Liver (tissue), 9 donors: ENCODE measurements around the gene CYP26C1. TPM values are rescaled to one million over a fixed set of nuclear protein-coding genes. Genes with fewer than 3 reads are reported as not detected.
A peak's percentile ranks its signal among the peaks of the same experiment; 100 is the strongest.

Source experiments
- DNase-seq: peaks from one replicate; pipeline ENCODE4 v3.0.0-alpha.2; 2017; ENCODE audit warnings: low spot score
- H3K27ac ChIP-seq, 2 donors: one replicate each; pipeline ENCODE4 v1.7.0; 2013; ENCODE audit warnings: inconsistent platforms in 2 of 2, low read length in 2 of 2, control low read depth in 1 of 2, low read depth in 1 of 2, mild to moderate bottlenecking in 1 of 2
- H3K27me3 ChIP-seq, 4 donors: one replicate each; pipeline versions ENCODE4 v1.6.1 to v1.7.0; 2013; ENCODE audit warnings: low read length in 3 of 4, inconsistent platforms in 1 of 4, mild to moderate bottlenecking in 1 of 4, moderate library complexity in 1 of 4; ENCODE audit not compliant: control insufficient read depth in 4 of 4, insufficient read depth in 4 of 4
- H3K36me3 ChIP-seq, 4 donors: one replicate each; pipeline versions ENCODE4 v1.6.1 to v1.7.0; 2013; ENCODE audit warnings: low read length in 3 of 4, mild to moderate bottlenecking in 3 of 4, low read depth in 1 of 4, moderate library complexity in 1 of 4; ENCODE audit not compliant: control insufficient read depth in 4 of 4, insufficient read depth in 3 of 4
- H3K4me1 ChIP-seq, 4 donors: one replicate each; pipeline versions ENCODE4 v1.6.1 to v1.7.0; 2013; ENCODE audit warnings: low read length in 3 of 4, mild to moderate bottlenecking in 3 of 4, moderate library complexity in 1 of 4; ENCODE audit not compliant: control insufficient read depth in 4 of 4, insufficient read depth in 4 of 4
- H3K4me3 ChIP-seq, 3 donors: one replicate each; pipeline versions ENCODE4 v1.6.1 to v1.7.0; 2013; ENCODE audit warnings: low read length in 3 of 3, control low read depth in 1 of 3, low read depth in 1 of 3, mild to moderate bottlenecking in 1 of 3
- H3K9ac ChIP-seq, 2 donors: one replicate each; pipeline ENCODE4 v1.7.0; 2013; ENCODE audit warnings: low read length in 2 of 2, mild to moderate bottlenecking in 2 of 2, moderate library complexity in 2 of 2, control low read depth in 1 of 2, low read depth in 1 of 2
- H3K9me3 ChIP-seq, 4 donors: one replicate each; pipeline versions ENCODE4 v1.6.1 to v1.7.0; 2013; ENCODE audit warnings: low read length in 3 of 4; ENCODE audit not compliant: control insufficient read depth in 4 of 4
- CTCF ChIP-seq: fragments of 150-350 bp; IDR thresholded peaks from 2 replicates; pipeline ENCODE4 v1.5.1; 2017; ENCODE audit warnings: improper control_type of control experiment, low read depth, low read length; ENCODE audit not compliant: missing input control
- EGR1 ChIP-seq, 2 donors: IDR thresholded peaks; 2 replicates each; pipeline ENCODE4 v1.6.1; 2016 to 2018; ENCODE audit warnings: antibody characterized with exemption in 2 of 2, low read depth in 2 of 2
- FOXA2 ChIP-seq: IDR thresholded peaks from 2 replicates; pipeline ENCODE4 v1.6.1; 2016; ENCODE audit warnings: antibody characterized with exemption
- GABPA ChIP-seq, 2 donors: IDR thresholded peaks in 1 of 2; conservative IDR thresholded peaks in 1 of 2; 2 replicates each; pipeline ENCODE4 v1.6.1; 2016; ENCODE audit warnings: antibody characterized with exemption in 2 of 2, mild to moderate bottlenecking in 1 of 2, moderate library complexity in 1 of 2
- HNF4A ChIP-seq, 2 donors: conservative IDR thresholded peaks; 2 replicates each; pipeline ENCODE4 v1.6.1; 2016; ENCODE audit warnings: antibody characterized with exemption in 2 of 2, mild to moderate bottlenecking in 2 of 2
- MAX ChIP-seq: IDR thresholded peaks from 2 replicates; pipeline ENCODE4 v1.6.1; 2016; ENCODE audit warnings: antibody characterized with exemption
- NR2F2 ChIP-seq: IDR thresholded peaks from 2 replicates; pipeline ENCODE4 v1.6.1; 2016; ENCODE audit warnings: antibody characterized with exemption
- RXRA ChIP-seq, 2 donors: IDR thresholded peaks; 2 replicates each; pipeline ENCODE4 v1.6.1; 2017 to 2018; ENCODE audit warnings: antibody characterized with exemption in 2 of 2, mild to moderate bottlenecking in 1 of 2
- SP1 ChIP-seq: IDR thresholded peaks from 2 replicates; pipeline ENCODE4 v1.6.1; 2018; ENCODE audit warnings: antibody characterized with exemption, mild to moderate bottlenecking
- WGBS: extraction: QIAGEN DNeasy Blood & Tissue Kit; methylation state at CpG from one replicate; pipeline ENCODE4 v1.1.7; 2013; 5-methylcytosine and 5-hydroxymethylcytosine counted together
- polyA plus RNA-seq, 2 donors: library from polyadenylated mRNA; stranded (reverse) in 1 of 2; unstranded in 1 of 2; fragments of 200-250 nt in 1 of 2; fragments of >200 nt in 1 of 2; fragmentation: Nextera tagmentation in 1 of 2; extraction: Ambion mirVana in 1 of 2; gene quantifications; one replicate each; pipeline versions ENCODE4 v1.2.1 to v1.2.3, GENCODE V29; 2013 to 2015
- total RNA-seq, 2 donors: library from RNA; depleted of rRNA; stranded (reverse); fragments of >200 nt; gene quantifications; one replicate each; pipeline ENCODE4 v1.2.3, GENCODE V29; 2014
- TF ChIP-seq, protein P1 (sequence below): IDR thresholded peaks from 2 replicates; pipeline ENCODE4 v1.6.1; 2016; ENCODE audit warnings: antibody characterized with exemption, mild to moderate bottlenecking
- donor health status: healthy.
- donor health status: healthy.
- donor health status: healthy.
- donor health status: healthy.
- donor health status: healthy.

CYP26C1 gene
- total and polyA plus RNA-seq, 4 donors: 0.09 to 0.25 TPM; not detected in 2

- Histone ChIP-seq H3K27ac (no peak overlapping the region), H3K36me3 (no peaks in the 10 kb centered on the region), H3K4me3 (no peak overlapping the region), H3K4me1 (peaks cover 17 to 53% (median 34%) of the 10 kb centered on the region in 4 donors), H3K9ac (no peak overlapping the region), H3K27me3 (peaks cover 4 to 17% (median 6%) of the 10 kb centered on the region in 4 donors), H3K9me3 (no peaks in the 10 kb centered on the region)
- WGBS: 76% methylated on average over 12 of the region's 12 CpGs
- no peak for DNase-seq
- no peak for TF ChIP-seq CTCF
Observed at GRCh38 chr10:93064874-93065660, 4.5 kb downstream of the CYP26C1 start.

- H3K4me1 ChIP-seq: peaks cover 17 to 45% (median 34%) of the 10 kb centered on the region in 4 donors
- H3K36me3 ChIP-seq: no peaks in the 10 kb centered on the region
- H3K4me3 ChIP-seq: peak overlapping the region in 1 of 3 donors; percentile 8
- H3K27me3 ChIP-seq: peaks cover 4 to 12% (median 6%) of the 10 kb centered on the region in 4 donors
- DNase-seq: no peak
- H3K9me3 ChIP-seq: no peaks in the 10 kb centered on the region
- 8% methylated on average over 81 of the region's 81 CpGs for WGBS
- no peak overlapping the region for H3K27ac ChIP-seq
- no peak overlapping the region for H3K9ac ChIP-seq
- no peak for TF ChIP-seq CTCF
- no peak for TF ChIP-seq NR2F2
- no peak for TF ChIP-seq HNF4A (conservative IDR thresholded peaks at IDR 0.05)
- no peak for TF ChIP-seq FOXA2
- no peak for TF ChIP-seq RXRA (IDR thresholded peaks at IDR 0.05)
- no peak for TF ChIP-seq GABPA (IDR thresholded peaks at IDR 0.05 in 1 of 2, conservative IDR thresholded peaks at IDR 0.05 in 1 of 2)
- no peak for TF ChIP-seq SP1
- TF ChIP-seq MAX: no peak
- TF ChIP-seq, protein P1, sequence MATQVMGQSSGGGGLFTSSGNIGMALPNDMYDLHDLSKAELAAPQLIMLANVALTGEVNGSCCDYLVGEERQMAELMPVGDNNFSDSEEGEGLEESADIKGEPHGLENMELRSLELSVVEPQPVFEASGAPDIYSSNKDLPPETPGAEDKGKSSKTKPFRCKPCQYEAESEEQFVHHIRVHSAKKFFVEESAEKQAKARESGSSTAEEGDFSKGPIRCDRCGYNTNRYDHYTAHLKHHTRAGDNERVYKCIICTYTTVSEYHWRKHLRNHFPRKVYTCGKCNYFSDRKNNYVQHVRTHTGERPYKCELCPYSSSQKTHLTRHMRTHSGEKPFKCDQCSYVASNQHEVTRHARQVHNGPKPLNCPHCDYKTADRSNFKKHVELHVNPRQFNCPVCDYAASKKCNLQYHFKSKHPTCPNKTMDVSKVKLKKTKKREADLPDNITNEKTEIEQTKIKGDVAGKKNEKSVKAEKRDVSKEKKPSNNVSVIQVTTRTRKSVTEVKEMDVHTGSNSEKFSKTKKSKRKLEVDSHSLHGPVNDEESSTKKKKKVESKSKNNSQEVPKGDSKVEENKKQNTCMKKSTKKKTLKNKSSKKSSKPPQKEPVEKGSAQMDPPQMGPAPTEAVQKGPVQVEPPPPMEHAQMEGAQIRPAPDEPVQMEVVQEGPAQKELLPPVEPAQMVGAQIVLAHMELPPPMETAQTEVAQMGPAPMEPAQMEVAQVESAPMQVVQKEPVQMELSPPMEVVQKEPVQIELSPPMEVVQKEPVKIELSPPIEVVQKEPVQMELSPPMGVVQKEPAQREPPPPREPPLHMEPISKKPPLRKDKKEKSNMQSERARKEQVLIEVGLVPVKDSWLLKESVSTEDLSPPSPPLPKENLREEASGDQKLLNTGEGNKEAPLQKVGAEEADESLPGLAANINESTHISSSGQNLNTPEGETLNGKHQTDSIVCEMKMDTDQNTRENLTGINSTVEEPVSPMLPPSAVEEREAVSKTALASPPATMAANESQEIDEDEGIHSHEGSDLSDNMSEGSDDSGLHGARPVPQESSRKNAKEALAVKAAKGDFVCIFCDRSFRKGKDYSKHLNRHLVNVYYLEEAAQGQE: no peak
- no peak for TF ChIP-seq EGR1 (IDR thresholded peaks at IDR 0.05; ENCODE audit: low read depth in 2 of 2)
Observed at GRCh38 chr10:93065675-93066543, 5.3 kb downstream of the CYP26C1 start.
